A673 (cell line): Measurements from ENCODE around the gene ZSWIM2.

Experiments used
- CTCF ChIP-seq: fragments of 300-800, 200-600 bp; sonication (generic); conservative IDR thresholded peaks from 2 replicates; pipeline ENCODE4 v1.5.1; 2017; ENCODE audit warnings: low read depth, mild to moderate bottlenecking, antibody characterized with exemption, low read length, moderate library complexity, mixed read lengths
- EZH2 ChIP-seq: fragments of 200-600 bp; sonication (generic); IDR thresholded peaks from 2 replicates; pipeline ENCODE4 v1.6.1; 2017; ENCODE audit warnings: borderline replicate concordance, low read depth, mild to moderate bottlenecking, mixed read lengths, antibody characterized with exemption, low read length; ENCODE audit not compliant: poor library complexity, severe bottlenecking

DNA sequence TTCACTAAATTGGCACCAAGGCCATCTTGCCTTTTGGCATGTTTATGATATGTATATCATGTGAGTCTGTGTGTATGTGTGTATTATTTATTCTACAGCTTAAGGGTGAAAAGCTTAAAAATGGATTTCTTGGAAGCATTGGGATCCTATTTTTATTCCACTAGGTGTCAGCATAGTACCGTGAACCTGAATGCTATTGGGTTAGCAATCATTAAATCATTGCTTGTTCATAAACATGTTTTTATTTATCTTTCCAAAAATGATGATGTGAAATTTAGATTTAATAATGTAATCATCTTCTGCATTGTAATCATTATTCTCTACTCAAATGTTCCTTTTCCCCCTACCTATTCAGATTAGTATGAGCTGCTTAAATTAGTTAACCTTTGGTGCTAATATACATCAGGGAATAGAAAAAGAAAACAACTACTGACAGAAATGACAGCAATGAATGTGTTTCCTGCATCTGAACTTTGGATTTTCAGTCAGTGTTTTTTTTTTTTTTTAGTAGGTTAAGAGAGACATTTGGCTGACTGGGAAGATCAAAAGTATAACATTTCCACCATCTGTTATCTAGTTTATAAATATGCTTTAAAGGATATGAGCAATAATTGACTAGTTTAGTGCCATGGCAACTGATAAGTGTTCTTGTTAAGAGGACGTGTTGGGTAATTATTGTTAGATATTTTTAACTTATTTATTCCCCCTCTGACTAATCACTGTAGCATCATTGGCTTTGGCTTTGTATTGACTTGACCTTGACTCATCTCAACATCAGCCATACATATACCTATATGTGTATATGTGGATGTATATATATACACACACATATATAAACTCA is 14.1 kb upstream of the ZSWIM2 start:
- TF ChIP-seq CTCF (peak; percentile 79), EZH2 (no peak)
